ENCODE measurements around the gene CSRP3. TPM values are rescaled to one million over a fixed set of nuclear protein-coding genes. Genes with fewer than 3 reads are reported as not detected.
A peak's percentile ranks its signal among the peaks of the same experiment; 100 is the strongest.

Gene CSRP3
- total and polyA plus RNA-seq, 9 of the 15 experiments (the other 6 are each of a cell fraction or from before 2014, with no cell fraction given) = 0.14 TPM; not detected in 8

DNA sequence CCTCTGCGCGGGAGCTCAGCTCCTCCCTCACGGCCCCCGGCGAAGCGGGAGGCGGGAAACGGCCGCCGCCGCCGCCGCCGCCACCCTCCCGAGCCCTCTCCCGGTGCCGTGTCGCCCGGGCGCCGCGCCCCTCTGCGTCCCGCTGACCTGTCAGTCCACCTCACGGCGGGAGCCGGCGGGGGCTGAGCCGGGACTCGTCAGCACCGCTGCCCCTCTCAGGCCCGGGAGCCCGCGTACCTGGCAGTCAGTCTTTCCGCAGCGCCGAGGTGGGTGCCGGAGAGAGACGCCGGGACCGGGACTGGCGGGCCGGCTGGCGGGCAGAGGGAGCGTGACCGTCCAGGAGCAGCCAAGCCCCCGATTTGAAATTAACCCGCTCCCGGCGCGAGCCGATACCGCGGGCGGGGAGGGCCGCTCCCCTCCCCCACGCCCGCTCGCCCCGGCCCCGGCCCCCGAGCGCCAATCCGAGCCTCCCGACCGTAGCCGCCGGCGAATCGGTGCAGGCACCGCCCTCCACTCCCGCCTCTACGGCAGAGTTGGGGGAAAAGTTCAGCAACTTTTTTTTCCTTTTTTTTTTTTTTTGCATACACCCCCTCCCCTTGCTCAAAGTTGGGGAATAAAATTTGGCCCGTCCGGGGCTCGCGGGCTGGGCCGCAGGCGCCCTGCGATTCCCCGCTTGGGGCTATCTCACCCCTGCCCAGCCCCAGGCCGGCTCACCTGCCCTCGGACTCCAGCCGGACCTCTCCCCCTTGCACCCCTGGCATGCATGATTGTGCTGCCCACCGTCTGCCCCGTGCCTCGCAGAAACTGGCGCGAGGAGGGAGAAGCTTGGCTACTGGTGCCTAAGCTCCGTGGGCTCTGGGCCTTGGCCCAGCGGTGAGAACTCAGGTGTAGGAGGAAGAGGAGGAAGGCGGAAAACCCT lies 39.7 kb upstream of the CSRP3 start (continued):
- TF ChIP-seq ZNF239 (CRISPR knock-in tag; IDR thresholded peaks at IDR 0.05) (no peak), ZNF24 (IDR thresholded peaks at IDR 0.05) (no peak), TBP (optimal IDR thresholded peaks at IDR 0.05; ENCODE audit: low read depth, low read length) (no peak), GABPB1 (CRISPR knock-in tag; IDR thresholded peaks at IDR 0.05) (no peak), ATF1 (CRISPR knock-in tag; IDR thresholded peaks at IDR 0.05) (no peak), ATF1 (tag; IDR thresholded peaks at IDR 0.05) (no peak), SIN3B (IDR thresholded peaks at IDR 0.05; ENCODE audit: low read depth) (0 out of 2 replicates have a peak, but pooled peaks have one; percentile 27), HNRNPLL (IDR thresholded peaks at IDR 0.05; ENCODE audit: low read depth, low read length, poor library complexity, severe bottlenecking) (peak; percentile 3), HIVEP1 (CRISPR knock-in tag; IDR thresholded peaks at IDR 0.05) (no peak), ELF4 (CRISPR knock-in tag; IDR thresholded peaks at IDR 0.05) (no peak), PURB (CRISPR knock-in tag; IDR thresholded peaks at IDR 0.05; ENCODE audit: low read depth) (no peak), ZNF707 (CRISPR knock-in tag; conservative IDR thresholded peaks at IDR 0.05) (no peak), BRD4 (IDR thresholded peaks at IDR 0.05) (peak; percentile 75), RB1 (IDR thresholded peaks at IDR 0.05; ENCODE audit: low read depth) (peak; percentile 51), NCOR1 (IDR thresholded peaks at IDR 0.05) (peak; percentile 23), MBD2 (IDR thresholded peaks at IDR 0.05; ENCODE audit: borderline replicate concordance, low read depth) (no peak), NR3C1 (CRISPR knock-in tag; IDR thresholded peaks at IDR 0.05) (0 out of 2 replicates have a peak, but pooled peaks have one; percentile 74), CCNT2 (IDR thresholded peaks at IDR 0.05; ENCODE audit: borderline replicate concordance, extremely low read depth, insufficient read length, low read depth, low read length) (peak; percentile 10), DNMT1 (IDR thresholded peaks at IDR 0.05) (no peak), TFAP4 (CRISPR knock-in tag; IDR thresholded peaks at IDR 0.05; ENCODE audit: borderline replicate concordance) (0 out of 2 replicates have a peak, but pooled peaks have one; percentile 3), MED1 (CRISPR knock-in tag; IDR thresholded peaks at IDR 0.05; ENCODE audit: borderline replicate concordance) (no peak)
- TF ChIP-seq, protein P1, sequence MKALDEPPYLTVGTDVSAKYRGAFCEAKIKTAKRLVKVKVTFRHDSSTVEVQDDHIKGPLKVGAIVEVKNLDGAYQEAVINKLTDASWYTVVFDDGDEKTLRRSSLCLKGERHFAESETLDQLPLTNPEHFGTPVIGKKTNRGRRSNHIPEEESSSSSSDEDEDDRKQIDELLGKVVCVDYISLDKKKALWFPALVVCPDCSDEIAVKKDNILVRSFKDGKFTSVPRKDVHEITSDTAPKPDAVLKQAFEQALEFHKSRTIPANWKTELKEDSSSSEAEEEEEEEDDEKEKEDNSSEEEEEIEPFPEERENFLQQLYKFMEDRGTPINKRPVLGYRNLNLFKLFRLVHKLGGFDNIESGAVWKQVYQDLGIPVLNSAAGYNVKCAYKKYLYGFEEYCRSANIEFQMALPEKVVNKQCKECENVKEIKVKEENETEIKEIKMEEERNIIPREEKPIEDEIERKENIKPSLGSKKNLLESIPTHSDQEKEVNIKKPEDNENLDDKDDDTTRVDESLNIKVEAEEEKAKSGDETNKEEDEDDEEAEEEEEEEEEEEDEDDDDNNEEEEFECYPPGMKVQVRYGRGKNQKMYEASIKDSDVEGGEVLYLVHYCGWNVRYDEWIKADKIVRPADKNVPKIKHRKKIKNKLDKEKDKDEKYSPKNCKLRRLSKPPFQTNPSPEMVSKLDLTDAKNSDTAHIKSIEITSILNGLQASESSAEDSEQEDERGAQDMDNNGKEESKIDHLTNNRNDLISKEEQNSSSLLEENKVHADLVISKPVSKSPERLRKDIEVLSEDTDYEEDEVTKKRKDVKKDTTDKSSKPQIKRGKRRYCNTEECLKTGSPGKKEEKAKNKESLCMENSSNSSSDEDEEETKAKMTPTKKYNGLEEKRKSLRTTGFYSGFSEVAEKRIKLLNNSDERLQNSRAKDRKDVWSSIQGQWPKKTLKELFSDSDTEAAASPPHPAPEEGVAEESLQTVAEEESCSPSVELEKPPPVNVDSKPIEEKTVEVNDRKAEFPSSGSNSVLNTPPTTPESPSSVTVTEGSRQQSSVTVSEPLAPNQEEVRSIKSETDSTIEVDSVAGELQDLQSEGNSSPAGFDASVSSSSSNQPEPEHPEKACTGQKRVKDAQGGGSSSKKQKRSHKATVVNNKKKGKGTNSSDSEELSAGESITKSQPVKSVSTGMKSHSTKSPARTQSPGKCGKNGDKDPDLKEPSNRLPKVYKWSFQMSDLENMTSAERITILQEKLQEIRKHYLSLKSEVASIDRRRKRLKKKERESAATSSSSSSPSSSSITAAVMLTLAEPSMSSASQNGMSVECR (CRISPR knock-in tag; IDR thresholded peaks at IDR 0.05) = peak; percentile 58; the same call in 1 of the 2 replicates
- TF ChIP-seq, protein P2, sequence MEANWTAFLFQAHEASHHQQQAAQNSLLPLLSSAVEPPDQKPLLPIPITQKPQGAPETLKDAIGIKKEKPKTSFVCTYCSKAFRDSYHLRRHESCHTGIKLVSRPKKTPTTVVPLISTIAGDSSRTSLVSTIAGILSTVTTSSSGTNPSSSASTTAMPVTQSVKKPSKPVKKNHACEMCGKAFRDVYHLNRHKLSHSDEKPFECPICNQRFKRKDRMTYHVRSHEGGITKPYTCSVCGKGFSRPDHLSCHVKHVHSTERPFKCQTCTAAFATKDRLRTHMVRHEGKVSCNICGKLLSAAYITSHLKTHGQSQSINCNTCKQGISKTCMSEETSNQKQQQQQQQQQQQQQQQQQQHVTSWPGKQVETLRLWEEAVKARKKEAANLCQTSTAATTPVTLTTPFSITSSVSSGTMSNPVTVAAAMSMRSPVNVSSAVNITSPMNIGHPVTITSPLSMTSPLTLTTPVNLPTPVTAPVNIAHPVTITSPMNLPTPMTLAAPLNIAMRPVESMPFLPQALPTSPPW (CRISPR knock-in tag; IDR thresholded peaks at IDR 0.05) = peak; percentile 85
